ENCODE results near the gene LGALS3BP.
A peak's percentile ranks its signal among the peaks of the same experiment; 100 is the strongest.

Gene LGALS3BP

DNA sequence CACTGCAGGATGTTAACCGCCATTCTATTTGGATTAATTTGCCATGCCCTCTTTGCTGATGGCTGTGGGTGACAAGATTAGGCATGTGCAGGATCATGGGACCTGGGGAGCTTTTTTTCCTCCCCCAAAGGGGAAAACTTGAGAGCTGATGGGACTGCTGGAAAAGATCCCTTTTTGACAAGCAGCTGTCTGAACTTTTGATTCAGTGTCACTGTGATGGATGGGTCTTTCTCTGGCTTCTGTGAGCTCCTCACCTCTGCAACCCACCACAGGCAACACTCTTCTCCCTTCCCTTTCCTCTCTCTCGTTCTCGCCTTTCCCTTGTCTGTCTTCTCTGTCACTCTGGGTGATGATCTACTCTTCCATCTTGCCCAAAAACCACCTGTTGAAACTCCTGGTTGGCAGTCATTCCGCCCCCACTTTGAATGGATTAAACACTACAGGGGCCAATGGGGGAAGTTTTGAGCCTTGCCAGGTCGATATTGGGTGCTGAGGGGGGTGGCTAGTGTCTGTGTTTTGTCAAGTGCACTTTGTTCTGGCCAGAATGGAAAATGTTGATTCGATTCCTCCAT, 32.9 kb upstream of the LGALS3BP start:
- no peak for DNase-seq

DNA sequence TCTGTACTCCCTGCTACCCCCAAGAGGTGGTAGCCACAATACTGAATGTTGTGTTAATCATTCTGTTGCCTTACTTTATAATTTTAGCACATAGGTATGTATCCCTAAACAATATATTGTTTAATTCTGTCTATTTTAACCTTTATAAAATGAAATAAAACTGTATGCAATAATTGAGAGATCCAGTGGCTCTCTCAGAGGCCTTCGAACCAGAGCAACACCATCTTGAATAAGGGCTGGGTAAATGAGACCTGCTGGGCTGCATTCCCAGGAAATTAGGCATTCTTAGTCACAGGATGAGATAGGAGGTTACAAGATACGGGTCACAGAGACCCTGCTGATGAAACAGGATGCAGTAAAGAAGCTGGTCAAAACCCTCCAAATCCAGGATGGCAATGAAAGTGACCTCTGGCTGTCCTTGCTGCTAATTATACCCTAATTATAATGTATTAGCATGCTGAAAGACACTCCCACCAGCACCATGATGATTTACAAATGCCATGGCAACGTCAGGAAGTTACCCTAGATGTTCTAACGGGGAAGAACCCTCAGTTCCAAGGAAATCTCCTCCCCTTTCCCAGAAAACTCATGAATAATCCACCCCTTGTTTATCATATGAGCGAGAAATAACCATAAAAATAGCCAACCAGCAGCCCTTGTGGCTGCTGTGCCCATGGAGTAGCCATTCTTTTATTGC, 31.9 kb upstream of the LGALS3BP start:
- no peak for DNase-seq

DNA sequence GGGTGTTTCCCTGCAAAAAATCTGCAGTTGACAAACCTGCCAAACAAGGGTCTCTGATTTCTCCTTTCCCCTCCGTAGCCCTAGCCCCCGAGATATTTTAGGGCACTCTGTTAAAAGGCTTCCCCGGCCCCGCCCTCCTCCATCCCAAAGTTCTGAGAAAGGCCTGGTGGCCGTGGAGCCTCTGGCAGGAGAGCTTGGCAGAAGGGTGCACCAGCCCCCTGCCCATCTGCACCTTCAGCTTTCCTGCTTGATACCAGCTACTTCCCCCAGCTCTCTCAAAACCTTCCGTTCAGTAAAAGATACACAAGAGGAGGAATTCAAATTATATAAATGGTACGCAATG, 30.6 kb upstream of the LGALS3BP start:
- no peak for DNase-seq

DNA sequence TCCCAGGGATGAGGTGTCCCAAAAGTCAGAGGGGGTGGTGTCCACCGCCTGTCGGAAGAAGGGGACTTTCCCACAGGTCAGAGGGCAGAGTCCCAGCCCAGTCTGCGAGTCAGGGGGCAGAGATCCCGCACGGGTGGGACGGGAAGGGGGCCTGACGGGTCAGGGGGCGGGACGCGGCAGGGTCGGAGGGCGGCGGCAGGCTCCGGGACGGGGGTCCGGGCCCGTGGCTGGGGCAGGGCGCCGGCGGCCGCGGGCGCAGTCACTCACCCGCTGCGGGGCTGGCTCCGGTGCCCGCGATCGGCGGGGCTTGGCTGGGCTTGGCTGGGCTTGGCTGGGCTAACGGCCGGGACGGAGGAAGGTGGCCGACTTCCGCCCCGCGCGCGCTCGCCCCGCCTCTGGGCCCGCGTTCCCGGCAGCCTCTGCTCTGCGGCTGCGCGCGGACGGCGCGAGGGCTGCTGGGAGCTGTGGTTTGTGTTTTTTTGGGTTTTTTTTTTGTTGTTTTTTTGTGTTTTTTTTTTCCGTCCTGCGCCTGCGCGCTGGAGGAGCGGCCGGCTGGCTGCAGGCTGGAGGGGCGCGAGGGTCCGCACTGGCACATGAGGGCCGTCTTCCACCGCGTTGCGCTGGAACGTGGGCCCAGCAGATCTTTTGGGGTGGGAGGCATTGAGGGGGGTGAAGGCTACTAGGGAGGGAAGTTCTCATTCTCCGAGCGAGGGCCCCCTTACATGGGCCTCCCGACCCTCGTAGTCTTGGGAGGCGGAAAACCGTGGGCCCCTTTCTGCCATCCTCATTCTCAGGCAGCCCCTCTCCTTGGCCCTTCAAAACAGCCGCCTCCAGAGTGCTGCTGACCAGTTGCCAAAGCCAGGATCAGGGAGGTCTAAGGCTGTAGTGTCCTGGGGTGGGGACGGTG, 29.9 kb upstream of the LGALS3BP start, which contains the start of gene CANT1:
Gene CANT1, minus strand, starts transcription at position 368 of the 907 bp plus-strand sequence. CDS start 12,142 bp downstream, outside the sequence.
- DNase-seq, result peak; percentile 22 to 75

DNA sequence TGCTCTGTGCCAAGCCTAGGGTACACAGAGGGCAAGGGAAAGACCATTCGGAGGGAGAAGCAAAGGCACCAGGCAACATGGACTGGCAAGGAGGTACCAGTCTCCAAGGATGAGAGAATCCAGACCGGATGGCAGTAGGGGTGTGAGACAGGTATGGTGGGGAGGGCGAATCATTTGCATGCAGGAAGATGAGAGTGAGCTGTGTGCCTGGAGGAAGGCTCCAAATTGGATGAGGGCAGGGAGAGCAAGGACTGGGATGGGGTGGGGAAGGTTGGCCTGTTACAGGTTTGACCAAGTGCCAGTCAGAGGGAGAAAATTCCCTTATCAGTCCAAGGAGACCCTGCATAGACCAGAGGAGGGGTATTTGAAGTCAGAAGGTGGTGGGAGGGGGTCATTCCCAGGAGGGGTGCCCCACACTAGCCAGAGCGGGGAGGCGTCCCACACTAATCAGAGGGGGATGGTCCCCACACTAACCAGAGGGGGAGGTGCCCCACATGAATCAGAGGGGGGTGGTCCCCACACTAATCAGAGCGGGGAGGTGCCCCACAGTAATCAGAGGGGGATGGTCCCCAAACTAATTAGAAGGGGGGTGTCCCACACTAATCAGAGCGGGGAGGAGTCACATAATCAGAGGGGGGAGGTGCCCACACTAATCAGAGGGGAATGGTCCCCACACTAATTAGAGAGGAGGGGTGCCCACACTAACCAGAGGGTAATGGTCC, 29.1 kb upstream of the LGALS3BP start:
- DNase-seq, result no peak

DNA sequence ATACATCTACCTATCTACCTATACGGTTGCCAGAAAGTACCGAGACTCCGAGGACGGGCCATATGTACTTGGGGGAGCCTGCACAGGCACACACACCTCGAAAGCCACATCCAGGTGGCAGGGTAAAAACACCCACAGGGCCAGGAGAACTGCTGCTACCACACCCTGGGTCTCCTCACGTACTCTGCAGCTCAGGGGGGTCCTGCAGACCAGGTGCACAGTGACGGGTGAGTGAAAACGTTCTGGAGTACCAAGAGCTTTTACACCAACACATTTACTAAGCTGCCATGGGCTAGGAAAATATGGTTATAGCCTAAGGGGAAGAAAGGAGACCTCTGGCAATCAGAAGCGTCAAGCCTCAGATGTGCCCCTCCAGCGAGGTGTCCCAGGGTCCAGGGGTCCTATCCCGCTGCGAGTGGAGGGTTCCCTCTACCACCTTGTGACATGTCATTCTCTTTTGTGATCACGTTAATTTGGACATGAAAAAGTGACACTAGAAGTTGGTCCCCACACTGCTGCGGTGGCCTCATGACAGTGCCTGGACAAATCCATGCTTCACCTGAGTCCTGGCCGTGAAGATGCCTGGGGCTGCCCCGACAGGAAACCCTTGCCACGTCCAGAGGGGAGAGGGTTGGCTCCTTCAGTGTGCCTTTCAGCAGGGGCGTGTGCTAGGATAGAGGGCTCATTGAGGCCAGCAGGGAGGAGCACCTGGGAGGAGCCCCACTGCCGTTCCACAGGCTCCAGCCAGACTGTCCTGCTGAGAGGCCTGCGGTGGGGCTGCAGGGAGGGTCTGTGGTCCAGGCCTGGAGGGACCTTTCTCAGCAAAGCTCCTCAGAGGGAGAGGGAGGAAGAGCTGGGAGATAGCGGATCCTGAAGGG, 28.0 kb upstream of the LGALS3BP start:
- no peak for DNase-seq

DNA sequence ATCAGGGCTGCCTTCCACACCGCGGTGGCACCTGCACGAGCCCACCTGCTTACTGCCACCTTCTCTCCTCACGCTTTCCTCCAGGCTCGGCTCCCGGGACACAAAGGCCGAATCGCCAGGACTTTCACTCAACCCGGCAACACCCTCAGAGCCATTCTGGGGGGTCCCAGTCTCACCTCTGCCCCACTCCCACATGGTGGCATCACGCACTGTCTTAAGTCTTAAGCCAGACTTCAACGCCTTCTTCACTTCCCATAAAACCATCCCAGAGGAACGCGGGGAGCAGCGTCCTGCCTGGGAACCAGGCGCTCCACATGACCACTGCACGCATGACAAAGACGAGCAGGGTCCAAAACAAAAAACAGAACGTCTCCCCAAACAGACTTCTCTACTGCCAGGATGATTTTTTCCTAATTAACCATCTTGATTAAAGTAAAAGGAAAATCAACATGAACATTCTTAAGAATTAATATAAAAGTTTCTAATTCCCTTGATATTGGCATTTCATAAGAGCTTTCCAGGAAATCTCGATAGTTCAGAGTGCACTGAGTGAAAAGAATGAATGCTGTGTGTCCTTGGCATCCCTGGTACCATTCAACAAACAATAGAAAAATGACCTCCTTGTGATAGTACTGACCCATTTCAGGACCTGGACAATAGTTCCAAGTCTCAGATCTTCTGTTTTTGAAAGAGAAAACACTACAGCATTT, 27.2 kb upstream of the LGALS3BP start:
- DNase-seq, result no peak

DNA sequence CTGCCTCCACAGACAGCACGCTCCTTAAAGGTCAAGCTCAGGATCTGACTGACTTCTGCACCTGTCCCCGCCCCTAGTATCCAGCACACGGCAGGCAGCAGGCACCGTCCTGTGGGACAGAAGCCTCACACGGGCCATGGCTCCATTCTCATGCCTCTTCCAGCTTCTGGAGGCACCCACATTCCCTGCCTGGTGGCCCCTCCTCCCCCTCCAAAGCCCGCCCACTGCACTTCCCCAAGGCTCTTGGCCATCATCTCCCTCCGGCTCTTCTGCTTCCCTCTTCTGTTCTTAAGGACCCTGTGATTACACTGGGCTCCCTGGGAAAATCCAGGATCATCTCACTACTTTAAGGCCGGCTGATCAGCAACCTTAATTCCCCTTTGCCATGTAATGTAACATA, 26.3 kb upstream of the LGALS3BP start:
- DNase-seq, result no peak

DNA sequence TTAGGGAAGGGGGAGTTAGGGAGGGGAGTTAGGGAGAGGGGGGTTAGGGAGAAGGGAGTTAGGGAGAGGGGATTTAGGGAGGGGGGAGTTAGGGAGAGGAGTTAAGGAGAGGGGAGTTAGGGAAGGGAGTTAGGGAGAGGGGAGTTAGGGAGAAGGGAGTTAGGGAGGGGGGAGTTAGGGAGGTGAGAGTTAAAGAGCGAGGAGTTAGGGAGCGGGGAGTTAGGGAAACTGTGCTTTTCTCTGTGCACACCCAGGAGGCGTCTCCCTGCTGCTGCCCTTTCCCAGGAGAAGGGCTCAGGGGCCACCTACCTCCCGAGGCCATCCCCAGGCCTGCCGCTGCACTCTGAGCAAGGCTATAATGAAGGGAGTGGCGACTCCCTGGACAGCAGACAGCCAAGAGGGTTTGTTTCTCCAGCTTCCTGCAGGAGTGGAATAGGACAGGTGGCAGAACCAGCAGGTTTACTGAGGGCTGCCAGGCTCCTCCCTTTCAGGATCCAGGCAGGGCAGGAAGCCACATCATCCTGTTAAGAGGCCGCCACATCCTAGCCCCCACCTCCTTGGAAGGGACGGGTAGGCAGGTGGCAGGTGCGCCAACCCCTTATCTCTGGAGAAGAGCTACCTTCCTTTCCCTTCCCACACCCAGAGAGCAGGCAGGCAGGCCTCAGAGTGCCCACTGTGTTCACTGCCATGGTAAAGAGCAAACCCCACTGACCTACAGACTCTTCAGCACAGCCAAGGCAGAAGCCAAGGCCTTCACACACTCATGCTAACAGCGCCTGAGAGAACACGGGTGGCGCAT, 25.5 kb upstream of the LGALS3BP start:
- peak; percentile 37 to 74 for DNase-seq

DNA sequence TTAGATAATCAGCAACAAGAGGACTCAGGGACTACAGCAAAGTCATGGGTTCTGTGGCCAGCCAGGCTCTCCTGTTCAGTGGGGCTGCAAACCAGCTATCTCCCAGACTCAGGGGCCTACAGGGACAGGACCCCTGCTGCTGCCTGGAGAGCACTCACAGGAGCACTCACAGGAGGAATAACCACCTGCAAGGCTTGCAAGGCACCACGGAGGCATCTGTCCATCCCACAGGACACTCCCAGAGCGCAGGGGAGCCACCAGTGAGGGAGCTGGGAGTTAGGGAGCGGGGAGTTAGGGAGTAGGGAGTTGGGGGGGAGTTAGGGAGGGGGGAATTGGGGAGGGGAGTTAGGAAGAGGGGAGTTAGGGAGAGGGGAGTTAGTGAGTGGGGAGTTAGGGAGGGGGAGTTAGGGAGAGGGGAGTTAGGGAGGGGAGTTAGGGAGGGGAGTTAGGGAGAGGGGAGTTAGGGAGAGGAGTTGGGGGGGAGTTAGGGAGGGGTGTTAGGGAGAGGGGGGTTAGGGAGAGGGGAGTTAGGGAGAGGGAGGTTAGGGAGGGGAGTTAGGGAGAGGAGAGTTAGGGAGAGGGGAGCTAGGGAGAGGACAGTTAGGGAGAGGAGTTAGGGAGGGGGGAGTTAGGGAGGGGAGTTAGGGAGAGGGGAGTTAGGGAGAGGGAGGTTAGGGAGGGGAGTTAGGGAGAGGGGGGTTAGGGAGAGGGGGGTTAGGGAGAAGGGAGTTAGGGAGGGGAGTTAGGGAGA, 24.1 kb upstream of the LGALS3BP start:
- DNase-seq, result no peak

DNA sequence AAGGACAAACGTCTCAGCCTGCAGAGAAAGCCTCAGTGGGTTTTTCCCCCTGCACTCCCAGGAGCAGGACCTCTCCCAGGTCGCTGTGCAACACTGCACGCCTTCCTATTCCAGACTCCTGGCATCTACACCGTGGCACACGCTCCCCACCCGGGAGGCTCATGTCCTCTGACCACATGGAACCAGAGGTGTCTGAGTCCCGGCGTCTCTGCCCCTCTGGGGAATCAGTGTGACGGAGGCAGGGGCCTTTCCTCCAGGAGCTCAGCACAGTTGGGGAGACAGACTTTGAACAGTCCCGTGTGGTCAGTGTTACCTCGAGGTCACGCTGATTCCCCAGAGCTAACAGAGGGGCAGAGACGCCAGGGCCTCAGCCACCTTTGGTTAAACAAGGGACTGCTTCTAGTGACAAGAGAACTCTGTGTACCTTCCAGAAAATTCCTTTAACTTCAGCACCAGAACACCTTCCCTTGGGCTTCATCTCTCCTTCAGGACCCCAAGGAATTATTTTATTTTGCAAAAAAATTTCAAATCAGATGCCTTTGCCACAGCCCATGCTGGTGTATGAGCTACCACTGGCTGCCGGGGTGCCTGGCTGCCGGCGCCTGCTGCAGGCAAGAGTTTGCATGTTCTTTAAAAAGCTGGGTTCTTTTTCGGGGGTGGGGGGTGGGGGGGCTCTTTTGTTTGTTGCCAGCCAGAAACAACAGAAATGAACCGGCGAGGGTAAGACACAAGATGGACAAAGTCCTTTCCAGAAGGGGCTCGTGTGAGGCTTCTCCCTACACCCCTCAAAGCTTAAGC, 23.3 kb upstream of the LGALS3BP start:
- DNase-seq, result no peak

DNA sequence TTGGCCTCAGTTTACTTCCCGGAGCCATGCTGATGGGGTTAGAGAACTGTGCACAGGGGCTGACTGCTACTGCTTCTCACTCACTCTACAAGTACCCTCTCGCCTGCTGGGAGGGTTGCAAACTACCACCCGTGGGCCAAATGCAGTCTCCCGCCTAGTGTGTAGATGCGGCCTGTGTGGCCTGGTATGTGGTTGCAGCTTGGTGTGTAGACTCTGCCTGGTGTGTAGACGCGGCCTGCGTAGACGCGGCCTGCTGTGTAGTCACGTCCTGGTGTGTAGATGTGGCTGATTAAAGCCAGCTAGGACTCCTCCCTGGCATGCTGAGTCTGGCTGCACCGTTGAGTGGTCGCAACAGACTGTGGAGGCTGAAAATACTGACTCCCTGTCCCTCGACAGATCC, 22.6 kb upstream of the LGALS3BP start:
- no peak for DNase-seq

DNA sequence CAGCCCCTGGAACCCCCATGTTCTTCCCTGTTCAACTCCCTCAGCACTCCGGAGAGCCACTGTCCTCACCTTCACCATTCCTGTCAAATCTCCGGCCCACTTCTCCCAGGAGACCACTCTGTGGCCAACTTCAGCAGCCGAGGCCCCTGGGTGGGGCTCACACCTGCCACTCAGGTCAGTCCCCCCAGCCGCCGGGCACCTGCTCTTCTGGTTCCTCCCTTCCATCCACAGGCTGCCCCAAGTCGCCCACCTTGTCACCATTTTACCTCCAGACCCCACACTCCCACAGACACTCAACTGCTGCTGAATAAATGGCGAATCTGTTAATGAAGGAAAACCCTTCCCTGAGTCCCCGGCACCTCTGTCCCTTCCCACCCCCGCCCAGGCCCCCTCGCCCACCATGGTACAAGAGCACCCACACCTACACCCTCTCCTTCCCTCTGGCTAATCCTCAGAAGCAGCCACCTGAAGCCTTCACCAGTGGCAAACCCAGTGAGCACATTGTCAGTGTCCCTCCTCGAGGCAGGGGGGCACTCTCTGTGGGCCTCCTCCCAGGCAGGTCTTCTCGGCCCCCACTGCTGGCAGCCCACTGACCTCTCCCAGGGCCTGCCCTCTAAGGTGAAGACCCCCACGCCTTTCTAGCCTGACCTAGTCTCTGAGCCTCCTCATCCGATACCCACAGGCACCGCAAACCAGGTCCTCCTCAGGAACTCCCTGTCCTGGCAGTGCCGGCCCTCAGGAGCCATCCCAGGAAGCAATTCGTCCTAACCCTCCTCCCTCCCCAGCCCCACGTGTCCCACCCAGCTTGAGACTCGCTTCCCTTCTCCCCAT, 21.7 kb upstream of the LGALS3BP start:
- DNase-seq, result no peak

DNA sequence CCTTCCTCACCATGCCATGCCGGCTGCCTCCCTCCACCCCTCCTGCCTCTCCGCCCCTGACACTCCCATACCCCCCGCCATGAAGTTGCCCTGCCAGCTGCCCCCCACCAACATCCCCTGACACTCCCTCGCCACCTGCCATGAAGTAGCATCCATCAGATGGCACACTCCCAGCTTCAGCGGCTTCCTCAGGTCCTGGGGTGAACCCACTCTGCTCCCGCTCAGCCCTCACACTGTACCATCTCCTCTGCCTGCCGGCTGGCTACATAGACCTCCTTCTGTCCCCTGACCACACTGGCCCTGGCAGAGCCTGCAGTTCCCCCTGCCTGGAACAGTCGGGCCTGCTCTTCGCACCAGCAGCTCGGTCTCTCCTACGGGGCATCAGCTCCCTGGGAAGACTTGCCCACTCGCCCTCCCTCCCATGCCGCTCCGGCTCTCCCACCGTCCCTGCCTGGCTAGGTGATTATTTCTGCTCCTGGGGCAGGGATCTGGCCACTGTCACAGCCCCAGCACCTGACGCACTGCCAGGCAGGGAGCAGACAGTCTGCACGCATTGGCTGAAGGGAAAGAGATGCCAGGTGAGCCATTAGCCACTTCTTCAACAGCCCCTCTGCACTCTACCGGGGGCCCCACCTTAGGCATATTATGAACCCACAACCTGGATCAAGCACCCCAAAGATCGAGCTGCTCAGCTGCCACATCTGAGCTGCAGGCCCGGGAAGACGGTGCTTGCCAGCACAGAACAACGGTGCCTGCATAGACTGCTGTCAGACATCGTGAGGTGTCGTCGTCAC, 20.9 kb upstream of the LGALS3BP start:
- no peak for DNase-seq

DNA sequence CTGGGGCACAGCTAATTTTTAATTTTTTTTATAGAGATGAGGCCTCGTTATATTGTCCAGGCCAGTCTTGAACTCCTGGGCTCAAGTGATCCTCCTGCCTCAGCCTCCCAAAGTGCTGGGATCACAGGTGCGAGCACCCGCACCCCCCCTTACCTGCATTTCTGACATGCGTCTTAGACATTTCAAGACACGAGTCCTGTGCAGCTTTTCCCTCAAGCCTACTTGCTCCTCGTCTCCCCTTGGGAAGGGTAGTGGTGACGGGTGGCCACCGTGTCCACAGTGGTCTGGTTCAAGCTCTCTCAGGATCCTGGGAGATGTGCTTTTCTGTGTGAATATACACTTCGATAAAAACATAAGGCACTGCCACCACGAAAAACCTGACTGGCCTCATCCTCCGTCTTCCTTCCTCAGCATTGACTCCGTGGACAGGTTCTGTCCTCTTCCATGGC, 20.2 kb upstream of the LGALS3BP start:
- DNase-seq, result no peak

DNA sequence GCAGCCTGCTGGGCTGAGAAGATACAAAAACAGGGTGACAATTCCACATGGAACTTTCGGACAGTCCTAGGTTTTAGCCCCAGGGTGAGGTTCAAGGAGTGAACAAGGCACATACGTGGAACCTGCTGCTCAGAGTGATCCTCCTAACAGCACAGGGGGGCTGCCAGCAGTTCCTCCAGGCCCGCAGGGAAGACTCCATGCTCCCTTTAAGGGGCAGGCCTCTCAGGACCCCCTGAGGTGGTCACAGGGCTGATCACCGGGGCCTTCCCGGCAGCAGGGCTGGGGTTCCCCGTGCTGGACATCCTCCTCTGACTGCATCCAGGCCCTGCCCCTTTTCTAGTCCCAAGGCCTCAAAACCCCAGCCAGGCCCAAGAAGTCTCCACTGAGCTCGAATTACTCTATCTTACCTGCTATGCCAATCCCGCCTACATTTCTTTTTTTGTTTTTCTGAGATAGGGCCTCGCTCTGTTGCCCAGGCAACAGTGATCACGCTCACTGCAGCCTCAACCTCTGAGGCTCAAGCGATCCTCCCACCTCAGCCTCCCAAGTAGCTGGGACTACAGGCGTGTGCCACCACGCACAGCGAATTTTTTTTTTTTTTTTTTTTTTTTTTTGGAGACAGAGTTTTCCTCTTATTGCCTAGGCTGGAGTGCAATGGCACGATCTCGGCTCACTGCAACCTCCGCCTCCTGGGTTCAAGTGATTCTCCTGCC, 19.5 kb upstream of the LGALS3BP start:
- DNase-seq, result no peak

Measured in SHP77 (cell line).